ENCODE results near the gene SNAI1.
"Not testable (repeated sequence)": the region's sequence is repeated elsewhere in the genome, so short reads cannot be mapped to it uniquely, and the experiment has no call there.

GRCh38 chr20:49998478-49999188 lies 15.9 kb downstream of the SNAI1 start:
- TF ChIP-seq CTCF (conservative IDR thresholded peaks at IDR 0.05; ENCODE audit: low read length); EZH2phosphoT487 (IDR thresholded peaks at IDR 0.05; ENCODE audit: borderline replicate concordance, low read depth, low read length): not testable (repeated sequence)

All from OCI-LY7 (cell line).